ENCODE results near the gene NIN.
"Not testable (repeated sequence)": the region's sequence is repeated elsewhere in the genome, so short reads cannot be mapped to it uniquely, and the experiment has no call there.

The NIN gene

GRCh38 chr14:50816395-50817047 lies 14.4 kb downstream of the NIN start:
- TF ChIP-seq ZNF274 (IDR thresholded peaks at IDR 0.05; ENCODE audit: low read depth, low read length): no peak

GRCh38 chr14:50815526-50815925 lies 15.4 kb downstream of the NIN start:
- not testable (repeated sequence) for H3K4me3 ChIP-seq (ENCODE audit: low read length)

More at GRCh38 chr14:50816395-50817047, 14.4 kb downstream of the NIN start:
- no peak overlapping the region for H3K4me3 ChIP-seq (ENCODE audit: low read length)

- H3K4me3 ChIP-seq (ENCODE audit: low read length): not testable (repeated sequence)
Measured at GRCh38 chr14:50815058-50815457, 15.9 kb downstream of the NIN start.

GRCh38 chr14:50814161-50814560 lies 16.8 kb downstream of the NIN start:
- no peak overlapping the region for H3K4me3 ChIP-seq (ENCODE audit: low read length)
- no peak for TF ChIP-seq ZNF274 (IDR thresholded peaks at IDR 0.05; ENCODE audit: low read depth, low read length)

GRCh38 chr14:50813544-50813863 lies 17.5 kb downstream of the NIN start:
- H3K4me3 ChIP-seq (ENCODE audit: low read length): no peak overlapping the region
- no peak for TF ChIP-seq ZNF274 (IDR thresholded peaks at IDR 0.05; ENCODE audit: low read depth, low read length)

GRCh38 chr14:50812856-50813543 lies 18.0 kb downstream of the NIN start:
- peak overlapping the region; percentile 54; the same call in 1 of the 2 replicates for H3K4me3 ChIP-seq (ENCODE audit: low read length)
- no peak for TF ChIP-seq ZNF274 (IDR thresholded peaks at IDR 0.05; ENCODE audit: low read depth, low read length)

- no peak overlapping the region; the same call in 1 of the 2 replicates for H3K4me3 ChIP-seq (ENCODE audit: low read length)
- TF ChIP-seq ZNF274 (IDR thresholded peaks at IDR 0.05; ENCODE audit: low read depth, low read length): no peak
Measured at GRCh38 chr14:50812180-50812579, 18.8 kb downstream of the NIN start.

GRCh38 chr14:50808053-50808452 lies 22.9 kb downstream of the NIN start:
- no peak for TF ChIP-seq ZNF274 (IDR thresholded peaks at IDR 0.05; ENCODE audit: low read depth, low read length)

GRCh38 chr14:50806241-50806933 lies 24.6 kb downstream of the NIN start:
- no peak overlapping the region for H3K4me3 ChIP-seq (ENCODE audit: low read length)
- TF ChIP-seq ZNF274 (IDR thresholded peaks at IDR 0.05; ENCODE audit: low read depth, low read length): no peak

More at GRCh38 chr14:50808053-50808452, 22.9 kb downstream of the NIN start:
- no peak overlapping the region for H3K4me3 ChIP-seq (ENCODE audit: low read length)

GRCh38 chr14:50805396-50805795 lies 25.6 kb downstream of the NIN start:
- H3K4me3 ChIP-seq (ENCODE audit: low read length): no peak overlapping the region
- no peak for TF ChIP-seq ZNF274 (IDR thresholded peaks at IDR 0.05; ENCODE audit: low read depth, low read length)

GRCh38 chr14:50804181-50804721 lies 26.7 kb downstream of the NIN start:
- no peak overlapping the region for H3K4me3 ChIP-seq (ENCODE audit: low read length)
- no peak for TF ChIP-seq ZNF274 (IDR thresholded peaks at IDR 0.05; ENCODE audit: low read depth, low read length)

- no peak overlapping the region for H3K4me3 ChIP-seq (ENCODE audit: low read length)
- TF ChIP-seq ZNF274 (IDR thresholded peaks at IDR 0.05; ENCODE audit: low read depth, low read length): no peak
Measured at GRCh38 chr14:50801706-50802105, 29.3 kb downstream of the NIN start.

GRCh38 chr14:50800032-50800431 lies 30.9 kb downstream of the NIN start:
- TF ChIP-seq ZNF274 (IDR thresholded peaks at IDR 0.05; ENCODE audit: low read depth, low read length): no peak
- H3K4me3 ChIP-seq (ENCODE audit: low read length): no peak overlapping the region

- no peak for TF ChIP-seq ZNF274 (IDR thresholded peaks at IDR 0.05; ENCODE audit: low read depth, low read length)
- H3K4me3 ChIP-seq (ENCODE audit: low read length): no peak overlapping the region
Measured at GRCh38 chr14:50798048-50798421, 32.9 kb downstream of the NIN start.

All from GM08714 (cell line).